ENCODE measurements around the gene ACHE. TPM values are rescaled to one million over a fixed set of nuclear protein-coding genes. Genes with fewer than 3 reads are reported as not detected.
"Not testable (repeated sequence)": the region's sequence is repeated elsewhere in the genome, so short reads cannot be mapped to it uniquely, and the experiment has no call there.

The ACHE gene
- total RNA-seq, 1 donor from 2014 or later, result not detected

GRCh38 chr7:100914879-100915447, 19.3 kb upstream of the ACHE start:
- Histone ChIP-seq H3K27ac (no peak overlapping the region), H3F3A (ENCODE audit: low read depth) (peaks cover 6% of the 10 kb centered on the region), H3K9me3 (ENCODE audit: low read depth) (no peaks in the 10 kb centered on the region), H3K79me2 (ENCODE audit: low read depth) (no peaks in the 10 kb centered on the region), H3K27me3 (no peaks in the 10 kb centered on the region), H4K20me1 (ENCODE audit: low read depth) (no peaks in the 10 kb centered on the region), H2AFZ (replicated peaks) (no peak overlapping the region), H3K4me3 (no peak overlapping the region), H3K4me1 (no peaks in the 10 kb centered on the region), H3K4me2 (no peak overlapping the region), H3K9ac (no peak overlapping the region), H3K36me3 (no peaks in the 10 kb centered on the region)
- peaks cover 1% of the 10 kb centered on the region for H3K9me3 Mint-ChIP-seq
- peaks cover 8% of the 10 kb centered on the region for H3K27me3 Mint-ChIP-seq (ENCODE audit: insufficient read depth, low read depth)
- peak overlapping the region; percentile 86 for H3K27ac Mint-ChIP-seq
- TF ChIP-seq EZH2 (IDR thresholded peaks at IDR 0.05) (no peak), EZH2phosphoT487 (IDR thresholded peaks at IDR 0.05) (no peak), CTCF (IDR thresholded peaks at IDR 0.05) (no peak)
- H3K4me3 Mint-ChIP-seq, result no peak overlapping the region
- no peaks in the 10 kb centered on the region for H3K36me3 Mint-ChIP-seq
- H3K4me1 Mint-ChIP-seq, result no peaks in the 10 kb centered on the region
- no peak for DNase-seq (ENCODE audit: low spot score)

- Histone ChIP-seq H3K4me1 (no peaks in the 10 kb centered on the region), H3K79me2 (ENCODE audit: low read depth) (no peaks in the 10 kb centered on the region), H3K9ac (no peak overlapping the region), H3K9me3 (ENCODE audit: low read depth) (no peaks in the 10 kb centered on the region), H3K27ac (no peak overlapping the region), H4K20me1 (ENCODE audit: low read depth) (no peaks in the 10 kb centered on the region), H3K4me2 (no peak overlapping the region), H3K4me3 (no peak overlapping the region), H3K36me3 (no peaks in the 10 kb centered on the region), H2AFZ (replicated peaks) (no peak overlapping the region), H3F3A (ENCODE audit: low read depth) (peaks cover 6% of the 10 kb centered on the region), H3K27me3 (no peaks in the 10 kb centered on the region)
- no peak for TF ChIP-seq EZH2 (IDR thresholded peaks at IDR 0.05)
- no peak for TF ChIP-seq EZH2phosphoT487 (IDR thresholded peaks at IDR 0.05)
- no peak for TF ChIP-seq CTCF (IDR thresholded peaks at IDR 0.05)
- no peaks in the 10 kb centered on the region for H3K4me1 Mint-ChIP-seq
- DNase-seq (ENCODE audit: low spot score), result no peak
- H3K27ac Mint-ChIP-seq, result no peak overlapping the region
- H3K36me3 Mint-ChIP-seq, result no peaks in the 10 kb centered on the region
- peaks cover 9% of the 10 kb centered on the region for H3K27me3 Mint-ChIP-seq (ENCODE audit: insufficient read depth, low read depth)
- H3K4me3 Mint-ChIP-seq, result no peak overlapping the region
- peaks cover 1% of the 10 kb centered on the region for H3K9me3 Mint-ChIP-seq
These were observed 18.7 kb upstream of the ACHE start for GRCh38 chr7:100914208-100914878.

GRCh38 chr7:100911484-100911883, 15.8 kb upstream of the ACHE start:
- peaks cover 14% of the 10 kb centered on the region for H3K27me3 Mint-ChIP-seq (ENCODE audit: insufficient read depth, low read depth)
- no peaks in the 10 kb centered on the region for H3K27me3 ChIP-seq
- H3K4me3 Mint-ChIP-seq, result no peak overlapping the region
- no peak overlapping the region for H3K4me3 ChIP-seq
- H3K4me1 ChIP-seq, result no peaks in the 10 kb centered on the region
- no peak overlapping the region for H3K9ac ChIP-seq
- DNase-seq (ENCODE audit: low spot score), result no peak
- H3K79me2 ChIP-seq (ENCODE audit: low read depth), result no peaks in the 10 kb centered on the region
- H3K4me2 ChIP-seq, result no peak overlapping the region
- H3K27ac ChIP-seq, result no peak overlapping the region
- TF ChIP-seq EZH2phosphoT487 (IDR thresholded peaks at IDR 0.05) (no peak), EZH2 (IDR thresholded peaks at IDR 0.05) (no peak), CTCF (IDR thresholded peaks at IDR 0.05) (no peak)
- no peaks in the 10 kb centered on the region for H4K20me1 ChIP-seq (ENCODE audit: low read depth)
- H3K9me3 Mint-ChIP-seq, result peaks cover 4% of the 10 kb centered on the region
- peaks cover 6% of the 10 kb centered on the region for H3F3A ChIP-seq (ENCODE audit: low read depth)
- H3K36me3 Mint-ChIP-seq, result no peaks in the 10 kb centered on the region
- no peaks in the 10 kb centered on the region for H3K4me1 Mint-ChIP-seq
- H3K36me3 ChIP-seq, result no peaks in the 10 kb centered on the region
- H3K27ac Mint-ChIP-seq, result no peak overlapping the region
- H3K9me3 ChIP-seq (ENCODE audit: low read depth), result no peaks in the 10 kb centered on the region
- no peak overlapping the region for H2AFZ ChIP-seq (replicated peaks)

- not testable (repeated sequence) for H3K4me1 ChIP-seq; H3K27me3 ChIP-seq; H2AFZ ChIP-seq (replicated peaks)
These were observed 14.8 kb upstream of the ACHE start for GRCh38 chr7:100910443-100910842.

More at GRCh38 chr7:100910443-100910842, 14.8 kb upstream of the ACHE start:
- not testable (repeated sequence) for H3K4me1 Mint-ChIP-seq; H3K79me2 ChIP-seq (ENCODE audit: low read depth); H3K4me2 ChIP-seq; H4K20me1 ChIP-seq (ENCODE audit: low read depth); H3K4me3 ChIP-seq; H3K9me3 ChIP-seq (ENCODE audit: low read depth); H3K27ac Mint-ChIP-seq; H3K36me3 Mint-ChIP-seq; H3K27ac ChIP-seq; H3F3A ChIP-seq (ENCODE audit: low read depth); H3K9me3 Mint-ChIP-seq; H3K36me3 ChIP-seq; H3K9ac ChIP-seq; H3K4me3 Mint-ChIP-seq; DNase-seq (ENCODE audit: low spot score)
- peaks cover 17% of the 10 kb centered on the region for H3K27me3 Mint-ChIP-seq (ENCODE audit: insufficient read depth, low read depth)
